ENCODE data around the gene GIPC1. TPM values are rescaled to one million over a fixed set of nuclear protein-coding genes. Genes with fewer than 3 reads are reported as not detected.

The GIPC1 gene
- total RNA-seq, 1 donor from 2014 or later, result 97.7 TPM

DNA sequence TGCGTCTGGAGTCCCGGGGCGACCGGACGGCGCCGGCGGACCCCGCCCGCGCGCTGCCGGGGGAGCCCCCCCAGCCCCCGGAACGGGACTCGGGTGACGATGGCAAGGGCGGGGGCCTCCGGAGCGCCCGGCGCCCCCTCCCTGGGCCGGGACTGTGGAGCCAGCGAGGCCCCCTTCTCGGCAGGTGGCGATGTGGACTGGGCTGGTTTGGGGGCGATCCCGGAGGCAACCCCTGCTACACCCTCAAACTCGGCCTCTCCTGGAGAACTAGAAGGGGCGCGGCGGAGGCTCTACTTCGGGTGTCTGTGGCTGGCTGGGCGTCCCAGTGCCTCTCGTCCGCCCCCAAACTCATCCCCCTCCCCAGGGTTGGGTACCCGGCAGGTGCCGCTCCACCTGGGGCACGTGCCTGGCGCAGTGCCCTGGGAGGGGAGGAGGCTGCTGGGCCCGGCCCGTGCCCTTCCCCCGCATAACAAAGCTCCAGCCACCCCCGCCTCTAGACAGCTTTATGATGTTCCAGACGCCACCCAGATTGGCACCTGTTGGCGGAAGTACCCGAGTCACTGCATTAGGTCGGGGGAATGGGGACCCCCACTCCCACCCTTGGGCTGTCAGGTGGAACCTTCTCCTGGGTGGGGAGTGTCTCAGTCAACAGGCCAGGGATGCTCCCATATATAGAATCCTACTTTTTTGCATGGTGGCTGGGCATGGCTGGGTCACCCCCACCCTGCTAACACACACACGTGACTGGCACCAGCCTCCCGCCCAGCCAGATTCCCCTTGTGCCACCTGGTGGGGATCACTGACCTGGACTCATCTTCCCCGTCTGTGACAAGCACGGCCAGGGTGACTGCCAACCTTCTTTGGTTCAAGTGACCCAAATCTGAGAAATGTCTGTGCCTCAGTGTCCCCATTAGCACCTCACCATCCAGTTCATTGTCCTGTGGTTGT is 62.1 kb downstream of the GIPC1 start:
- peak overlapping the region; percentile 89 for H3K4me3 ChIP-seq
- no peak for TF ChIP-seq CTCF (IDR thresholded peaks at IDR 0.05)
- H3K36me3 ChIP-seq, result no peaks in the 10 kb centered on the region
- ATAC-seq, result peak; percentile 57
- DNase-seq, result peak; percentile 79
- peak overlapping the region; percentile 86 for H3K27ac ChIP-seq
- H3K9me3 ChIP-seq, result no peaks in the 10 kb centered on the region
- intact Hi-C loops (cut with DNase I), result no loop called here
- peaks cover 37% of the 10 kb centered on the region for H3K4me1 ChIP-seq
- no peaks in the 10 kb centered on the region for H3K27me3 ChIP-seq

DNA sequence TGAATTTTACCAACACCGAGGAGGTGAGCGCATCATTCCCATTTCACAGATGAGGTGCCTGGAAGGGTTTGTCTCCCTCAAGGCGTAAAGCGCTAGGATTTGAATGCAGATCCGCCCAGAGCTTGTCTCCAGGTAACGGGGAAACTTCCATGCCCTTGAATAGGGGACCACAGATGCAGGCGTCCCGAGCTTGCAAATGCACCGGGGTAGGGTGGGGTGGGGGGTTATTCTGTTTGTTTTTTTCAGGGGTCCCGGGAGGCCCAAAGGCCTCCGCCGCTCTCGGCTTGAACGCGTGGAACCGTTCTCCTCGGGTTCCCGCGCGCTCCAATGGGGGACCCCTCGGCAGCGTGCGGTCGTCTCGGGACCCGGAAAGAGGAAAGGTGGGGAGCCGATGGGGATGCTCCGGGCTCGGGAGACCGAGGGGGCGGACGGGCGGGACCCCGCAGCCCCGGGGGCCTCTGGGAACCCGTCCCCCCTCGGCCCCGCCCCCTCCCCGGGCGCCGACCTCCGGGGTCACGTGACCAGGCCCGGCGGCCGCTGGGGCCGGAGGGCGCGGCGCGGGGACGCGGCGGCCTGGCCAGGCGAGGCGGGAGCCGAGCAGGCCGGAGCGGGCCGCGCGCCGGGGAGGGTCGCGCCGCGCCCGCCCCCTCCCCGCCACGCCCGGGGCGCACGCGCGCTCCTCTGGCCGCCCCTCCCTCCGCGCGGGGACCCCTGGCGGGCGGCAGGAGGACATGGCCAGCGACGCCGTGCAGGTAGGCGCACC is 63.0 kb downstream of the GIPC1 start, which contains the start of gene PKN1:
PKN1 (plus strand) TSS at position 516 of the 763 bp plus-strand sequence; CDS start at position 732, 216 bp downstream.
- Histone ChIP-seq H3K4me1 (peaks cover 28% of the 10 kb centered on the region), H3K36me3 (no peaks in the 10 kb centered on the region), H3K27me3 (no peaks in the 10 kb centered on the region), H3K9me3 (no peaks in the 10 kb centered on the region), H3K27ac (peak within 1 kb of the TSS; percentile 86), H3K4me3 (peak within 1 kb of the TSS; percentile 89)
- peak; percentile 71 for ATAC-seq
- intact Hi-C loops (cut with DNase I), result no loop called here
- DNase-seq, result peak; percentile 84
- no peak for TF ChIP-seq CTCF (IDR thresholded peaks at IDR 0.05)

- ATAC-seq (no peak), DNase-seq (no peak)
- Histone ChIP-seq H3K9me3 (no peaks in the 10 kb centered on the region), H3K36me3 (no peaks in the 10 kb centered on the region), H3K4me1 (peaks cover 27% of the 10 kb centered on the region), H3K4me3 (no peak overlapping the region), H3K27me3 (no peaks in the 10 kb centered on the region), H3K27ac (no peak overlapping the region)
- intact Hi-C loops (cut with DNase I), result no loop called here
- no peak for TF ChIP-seq CTCF (IDR thresholded peaks at IDR 0.05)
These were observed 65.2 kb downstream of the GIPC1 start for GRCh38 chr19:14430712-14431111.

DNA sequence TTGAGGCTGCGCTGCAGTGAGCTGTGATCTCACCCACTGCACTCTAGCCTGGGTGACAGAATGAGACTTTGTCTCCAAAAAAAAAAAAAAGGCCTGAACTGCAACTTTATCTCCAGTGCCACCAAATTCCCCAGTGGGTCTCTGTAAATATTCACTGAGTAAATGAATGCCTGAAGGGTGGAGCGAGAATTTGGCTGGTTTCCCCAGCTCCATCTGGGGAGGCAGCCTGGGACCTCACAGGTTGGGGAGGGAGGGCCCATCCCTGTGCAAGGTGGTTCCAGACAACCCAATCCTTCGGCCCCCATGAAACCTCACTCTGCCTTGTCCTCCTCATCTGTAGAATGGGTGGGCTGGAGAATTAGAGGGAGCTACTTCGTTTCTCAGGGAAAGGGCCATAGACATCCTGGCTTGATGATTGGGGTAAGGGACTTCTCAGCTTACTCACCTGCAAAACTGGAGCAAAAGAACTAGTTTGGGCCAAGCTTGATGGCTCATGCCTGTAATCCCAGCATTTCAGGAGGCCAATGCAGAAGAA is 67.0 kb downstream of the GIPC1 start:
- no peak for TF ChIP-seq CTCF (IDR thresholded peaks at IDR 0.05)
- DNase-seq, result no peak
- Histone ChIP-seq H3K27ac (no peak overlapping the region), H3K9me3 (no peaks in the 10 kb centered on the region), H3K27me3 (no peaks in the 10 kb centered on the region), H3K4me1 (peaks cover 10% of the 10 kb centered on the region), H3K4me3 (no peak overlapping the region), H3K36me3 (no peaks in the 10 kb centered on the region)
- no peak for ATAC-seq
- intact Hi-C loops (cut with DNase I), result no loop called here

Small RNA genes within 50 kb of the gene (microRNA-seq; reads per million reads assigned to microRNA genes)
- gene MIR639 (ENCODE audit: borderline microRNAs expressed), result not detected

Other genes starting within 250 kb of the GIPC1 start
- 165 TPM for gene ADGRE5, start 114.7 kb downstream of the GIPC1 start, total RNA-seq
- 63.0 TPM for gene DDX39A, start 76.8 kb downstream of the GIPC1 start, total RNA-seq
- gene PKN1, start 62.8 kb downstream of the GIPC1 start, total RNA-seq, result 159 TPM
- gene PTGER1, start 20.8 kb downstream of the GIPC1 start, total RNA-seq, result 2.5 TPM
- 99.7 TPM for gene DNAJB1, start 22.3 kb upstream of the GIPC1 start, total RNA-seq
- gene TECR, start 33.5 kb upstream of the GIPC1 start, total RNA-seq, result 123 TPM
- 113 TPM for gene NDUFB7, start 75.9 kb upstream of the GIPC1 start, total RNA-seq
- not detected for gene CLEC17A, start 87.0 kb upstream of the GIPC1 start, total RNA-seq
- 17.3 TPM for gene ADGRE3, start 178.7 kb upstream of the GIPC1 start, total RNA-seq
- gene ZNF333, start 193.9 kb upstream of the GIPC1 start, total RNA-seq, result 20.4 TPM

Measured in upper lobe of right lung (tissue), 1 donor.